GM21367 (cell line): ENCODE measurements around the gene KRT73.

Experiments
- ATAC-seq: cut with Tn5 transposase; IDR thresholded peaks from one replicate; pipeline ENCODE4 v1.9.1; 2021; ENCODE audit not compliant: unreplicated experiment

The KRT73 gene

DNA sequence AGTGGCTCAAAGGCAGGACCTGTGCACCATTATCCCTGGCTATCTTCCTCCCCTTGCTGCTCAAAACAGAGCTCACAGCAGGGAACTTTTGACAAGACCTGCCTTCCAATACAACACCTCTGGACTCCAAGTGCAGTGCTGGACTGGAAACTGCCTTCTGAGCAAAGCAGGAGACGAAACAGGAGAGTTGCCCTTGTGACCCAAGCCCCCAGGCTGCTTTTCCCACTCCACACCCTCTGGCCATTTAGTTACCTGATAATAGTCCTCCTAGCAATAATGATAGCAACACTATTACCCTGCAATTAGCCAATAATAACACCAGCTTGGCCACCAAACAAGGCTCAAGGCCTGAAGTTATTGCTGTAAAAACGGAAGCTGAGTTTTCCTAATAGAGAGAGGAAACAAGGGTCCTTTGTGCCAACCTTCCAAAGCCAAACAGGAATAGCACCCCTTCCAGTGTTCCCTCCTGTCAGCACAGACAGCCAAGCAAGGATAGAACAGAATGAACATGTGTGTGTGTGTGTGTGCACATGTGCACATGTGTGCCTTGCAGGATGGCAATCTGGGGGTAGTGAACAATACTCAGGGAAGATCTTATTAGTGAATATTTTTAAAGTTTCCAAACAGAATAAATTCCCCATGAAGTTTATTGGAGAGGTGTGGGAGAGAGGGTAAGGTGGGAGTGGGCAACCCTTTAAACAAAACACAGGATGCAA is 9.2 kb upstream of the KRT73 start:
- ATAC-seq: no peak

DNA sequence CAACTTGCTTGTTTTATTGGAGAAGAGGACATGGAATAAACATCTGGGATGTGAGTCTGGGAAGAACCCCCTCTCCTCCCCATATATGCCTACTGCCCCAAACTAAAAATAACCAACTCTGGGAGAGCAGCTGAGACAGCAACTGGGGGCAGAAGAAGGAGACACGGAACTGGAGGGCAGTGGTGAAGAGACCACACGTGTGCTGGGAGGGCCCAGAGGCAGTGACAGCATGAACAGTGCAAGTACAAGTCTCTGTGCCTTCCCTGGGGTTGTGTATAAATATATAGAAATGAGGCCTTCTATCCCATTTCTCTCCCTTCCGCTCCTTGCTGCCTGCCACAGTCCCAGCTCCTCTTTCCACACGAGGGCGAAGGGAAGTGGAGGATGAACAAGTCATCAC is 4.0 kb upstream of the KRT73 start:
- no peak for ATAC-seq

DNA sequence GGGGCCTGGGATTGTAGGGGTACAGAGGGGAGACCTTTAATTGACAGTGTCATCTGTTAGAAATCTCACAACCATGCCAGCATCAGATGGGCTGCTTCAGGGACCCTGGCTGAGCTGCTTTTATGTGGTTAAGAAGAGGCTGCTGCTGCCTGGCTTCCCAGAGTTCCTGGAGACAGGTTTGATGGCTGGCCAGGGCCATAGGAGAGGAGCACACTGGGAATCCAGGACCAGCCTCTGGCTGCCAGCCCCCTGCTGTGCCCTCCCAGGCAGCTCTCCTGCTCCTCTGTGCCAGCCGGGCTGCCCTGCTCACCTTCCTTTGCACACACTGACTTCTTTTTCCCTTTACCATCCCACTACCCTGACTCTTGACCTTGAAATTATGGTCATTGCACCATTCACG is 507 bp upstream of the KRT73 start:
- no peak for ATAC-seq

DNA sequence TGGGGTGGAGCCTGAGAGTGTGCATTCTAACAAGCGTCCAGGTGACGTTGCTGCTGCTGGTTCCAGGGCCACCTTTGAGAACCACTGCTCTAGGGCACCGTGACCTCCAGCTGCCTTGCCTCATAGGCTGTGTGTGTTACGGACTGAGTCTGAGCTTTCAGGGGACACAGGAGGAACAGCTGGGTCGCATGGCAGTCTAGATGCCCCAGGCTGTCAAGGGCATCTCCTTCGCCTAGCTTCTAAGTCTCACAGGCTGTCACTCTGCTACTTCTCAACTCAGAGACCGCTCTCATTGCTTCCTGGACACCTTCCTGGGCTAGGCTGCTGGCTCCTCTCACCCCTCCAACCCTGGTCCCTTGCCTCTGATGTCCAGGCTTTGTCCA is 965 bp downstream of the KRT73 start:
- ATAC-seq: no peak

DNA sequence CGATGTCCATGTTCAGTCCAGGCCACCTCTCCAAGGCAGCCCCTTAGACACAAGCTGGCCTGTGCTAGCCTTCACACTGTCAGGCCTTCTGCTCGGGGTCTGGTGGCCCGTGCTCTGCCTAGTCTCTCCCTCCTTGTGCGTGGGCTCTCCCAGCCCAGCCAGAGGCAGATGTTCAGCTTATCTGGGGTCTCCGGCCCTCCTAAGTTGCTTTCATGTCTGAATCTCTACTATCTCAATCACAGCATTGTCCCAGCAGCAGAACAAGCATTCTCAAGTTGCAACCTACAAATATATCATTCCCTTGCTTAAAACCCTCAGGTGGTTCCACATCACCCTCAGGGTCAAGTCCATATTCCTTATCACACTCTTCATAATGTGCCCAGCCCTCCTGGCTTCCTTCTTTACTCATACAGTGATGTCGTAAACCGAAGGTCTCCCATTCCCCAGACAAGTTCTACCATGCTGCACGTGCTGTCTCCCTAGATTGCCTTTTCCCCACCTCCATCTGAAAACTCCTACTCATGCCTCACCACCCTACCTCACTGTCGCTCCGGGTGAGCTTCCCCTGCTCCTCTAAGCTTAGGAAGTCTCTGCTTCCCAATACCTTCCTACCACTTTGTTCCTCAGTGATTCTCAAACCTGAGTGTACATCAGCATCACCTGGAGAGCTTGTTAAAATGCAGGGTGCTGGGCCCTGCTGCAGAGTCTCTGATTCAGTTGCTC is 1.5 kb downstream of the KRT73 start:
- no peak for ATAC-seq

DNA sequence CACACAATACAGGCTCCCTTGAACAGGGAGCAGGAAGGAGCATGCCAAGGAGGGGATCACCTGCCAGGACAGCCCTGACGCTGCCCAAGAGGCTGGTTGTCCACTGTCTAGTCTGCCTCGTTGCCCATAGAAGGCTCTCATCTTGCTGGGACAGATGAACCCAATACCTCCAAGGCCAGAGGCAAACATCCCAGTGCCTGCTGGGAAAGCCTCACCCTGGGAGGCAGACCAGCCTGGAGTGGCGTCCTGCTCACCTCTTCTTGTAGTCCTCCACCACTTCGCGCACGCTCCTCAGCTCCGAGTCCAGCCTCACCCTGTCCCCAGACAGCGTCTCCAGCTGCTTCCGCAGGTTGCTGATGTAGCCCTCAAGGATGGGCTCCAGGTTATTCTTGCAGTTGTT is 2.4 kb downstream of the KRT73 start:
- ATAC-seq: no peak

DNA sequence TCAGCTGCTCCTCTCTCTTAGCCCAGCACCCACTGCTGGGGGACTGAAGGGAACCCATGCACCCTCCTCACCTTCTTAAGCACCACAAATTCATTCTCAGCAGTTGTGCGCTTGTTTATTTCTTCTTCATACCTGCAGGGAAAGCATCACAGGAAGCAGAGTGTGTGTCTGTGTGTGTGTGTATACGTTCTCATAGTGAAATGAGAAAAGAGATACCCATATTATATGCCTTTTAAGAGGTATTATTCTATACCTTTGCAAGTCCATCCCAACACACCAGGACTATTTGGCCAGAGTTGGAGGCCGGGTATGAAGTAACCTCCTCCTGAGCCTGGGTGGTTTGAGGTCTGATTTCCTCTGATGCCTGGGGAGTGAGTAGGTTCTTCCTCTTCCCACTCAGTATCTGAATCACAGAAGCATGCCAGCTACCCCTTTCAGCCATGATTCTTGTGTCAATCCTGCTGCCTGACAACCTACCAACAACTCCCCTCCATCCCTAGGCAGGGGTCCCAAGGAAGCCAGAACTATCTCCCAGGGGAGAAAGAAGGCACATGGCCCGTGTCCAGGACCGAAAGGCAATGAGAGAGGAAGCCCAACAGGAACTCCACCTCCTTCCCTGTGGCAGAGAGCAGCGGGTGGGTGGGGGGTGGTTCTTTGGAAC is 3.0 kb downstream of the KRT73 start:
- ATAC-seq: no peak

DNA sequence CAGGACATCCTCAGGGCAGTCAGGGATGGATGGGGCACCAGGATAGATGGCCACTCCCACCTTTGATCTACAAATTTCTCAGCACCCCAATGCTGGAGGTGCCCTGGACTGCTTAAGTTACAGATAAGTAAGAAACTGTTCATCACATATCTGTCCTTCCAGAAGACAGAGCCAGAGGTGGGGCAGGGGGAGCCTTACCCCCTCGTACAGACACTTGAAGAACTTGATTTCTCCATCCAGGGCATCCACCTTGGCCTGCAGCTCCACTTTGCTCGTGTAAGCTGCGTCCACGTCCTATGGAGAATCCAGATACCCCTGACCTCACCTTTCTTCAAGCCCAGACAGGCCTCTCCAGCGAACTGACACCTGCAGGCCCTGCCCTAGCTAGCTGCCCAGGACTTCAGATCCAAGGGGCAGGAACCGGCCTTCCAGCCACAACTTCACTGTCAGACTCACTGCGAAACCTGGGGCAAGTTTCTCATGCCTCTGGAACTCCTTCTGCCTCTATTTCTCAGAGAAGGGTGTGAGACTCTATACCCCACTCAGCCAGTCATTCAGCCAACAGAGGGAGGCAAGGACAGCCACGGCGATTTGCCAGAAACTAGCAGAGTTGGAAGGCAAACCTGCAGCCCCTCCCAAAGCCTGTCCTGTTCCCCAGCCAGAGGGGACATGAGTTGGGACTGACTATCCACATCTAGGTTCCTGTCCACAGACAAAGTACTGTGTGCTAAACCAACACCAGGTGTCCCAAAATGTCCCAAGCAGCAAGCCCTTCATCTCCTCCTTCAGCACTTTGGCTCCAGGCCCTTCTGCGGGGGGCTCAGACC is 3.8 kb downstream of the KRT73 start:
- ATAC-seq: no peak

DNA sequence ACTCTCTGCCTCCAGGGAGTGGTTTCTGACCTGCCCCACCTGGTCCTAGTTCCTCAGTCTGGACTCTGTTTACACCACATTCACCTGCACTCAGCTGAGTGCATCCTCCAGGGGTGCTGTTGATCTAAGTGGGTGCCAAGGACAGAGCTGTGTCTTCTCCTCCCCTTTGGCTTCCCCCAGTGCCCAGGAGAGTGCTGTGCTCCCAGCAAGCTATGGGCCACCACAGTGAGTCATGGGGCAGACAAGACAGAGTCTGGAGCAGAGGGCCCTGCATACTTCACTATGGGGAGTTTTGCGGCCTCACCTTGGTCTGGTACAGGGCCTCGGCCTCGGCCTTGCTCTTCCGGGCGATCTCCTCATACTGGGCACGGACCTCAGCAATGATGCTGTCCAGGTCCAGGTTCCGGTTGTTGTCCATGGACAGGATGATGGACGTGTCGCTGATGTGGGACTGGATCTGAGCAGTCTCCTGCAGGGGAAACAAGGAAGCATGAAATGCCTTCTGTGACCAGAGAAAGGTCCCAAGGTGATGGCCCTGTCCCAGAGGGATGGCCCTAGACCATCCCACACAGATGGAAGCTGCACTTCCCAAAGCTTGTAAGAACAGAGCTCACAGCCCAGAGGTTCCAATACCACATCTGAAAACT is 4.9 kb downstream of the KRT73 start:
- no peak for ATAC-seq

DNA sequence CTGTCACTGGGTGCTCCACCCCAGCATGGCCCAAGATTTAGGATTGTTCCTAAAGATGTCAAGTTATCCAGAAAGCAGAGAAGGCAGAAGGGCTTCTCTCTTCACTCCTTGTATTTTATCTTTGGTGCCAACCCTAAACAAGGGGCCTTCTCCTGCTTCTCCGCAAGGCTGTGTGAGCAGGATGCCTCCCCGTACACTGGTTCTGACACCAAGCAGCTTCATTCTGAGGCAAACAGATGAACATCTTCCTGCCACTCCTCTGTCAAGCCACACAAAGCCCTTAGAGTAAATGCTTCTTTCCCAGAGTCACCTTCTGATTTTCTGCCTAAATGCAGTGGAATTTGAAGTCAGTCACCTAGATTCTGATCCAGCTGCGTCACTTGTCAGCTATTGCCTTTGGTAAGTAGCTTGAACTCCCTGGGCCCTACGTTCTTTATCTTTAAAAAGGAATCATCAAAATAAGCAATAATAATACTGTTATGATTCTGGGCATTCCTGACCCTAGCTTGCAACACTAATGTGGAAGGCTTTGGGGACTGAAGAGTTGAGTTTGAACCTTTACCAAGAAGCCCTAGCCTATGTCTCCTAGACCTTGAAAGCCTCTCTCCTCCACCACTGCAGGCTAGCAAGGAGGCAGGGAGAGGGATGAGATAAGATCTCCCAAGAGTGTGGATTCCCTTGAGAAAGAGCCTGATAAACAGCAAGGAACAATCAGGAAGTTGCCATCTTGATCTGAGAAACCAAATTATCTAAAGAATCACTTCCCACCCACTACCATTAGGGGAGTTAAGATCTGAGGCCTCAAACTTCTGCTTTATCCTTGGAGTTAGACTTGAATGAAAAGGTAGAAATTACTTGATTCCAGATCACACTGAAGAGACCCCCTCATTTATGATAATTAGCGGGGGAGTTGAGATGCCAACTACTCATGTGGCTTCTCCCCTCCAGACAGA is 5.7 kb downstream of the KRT73 start:
- no peak for ATAC-seq

DNA sequence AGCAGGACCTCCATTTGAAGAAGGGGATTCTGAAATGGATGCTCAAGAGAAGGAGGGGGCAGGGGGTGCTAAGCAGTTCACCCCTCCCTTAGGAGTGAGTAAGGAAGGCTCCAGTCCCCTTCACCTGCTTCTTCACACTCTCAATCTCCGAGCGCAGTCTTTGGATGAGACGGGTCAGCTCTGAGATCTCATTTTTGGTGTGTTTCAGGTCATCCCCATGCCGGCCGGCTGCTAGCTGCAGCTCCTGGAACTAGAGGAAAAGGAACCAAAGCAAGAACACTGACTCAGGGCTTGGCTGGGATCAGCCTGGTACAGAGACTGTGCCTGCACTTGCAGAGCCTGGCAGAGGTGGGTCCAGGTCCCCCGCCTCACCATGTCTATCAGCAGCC is 7.3 kb downstream of the KRT73 start:
- ATAC-seq: no peak

DNA sequence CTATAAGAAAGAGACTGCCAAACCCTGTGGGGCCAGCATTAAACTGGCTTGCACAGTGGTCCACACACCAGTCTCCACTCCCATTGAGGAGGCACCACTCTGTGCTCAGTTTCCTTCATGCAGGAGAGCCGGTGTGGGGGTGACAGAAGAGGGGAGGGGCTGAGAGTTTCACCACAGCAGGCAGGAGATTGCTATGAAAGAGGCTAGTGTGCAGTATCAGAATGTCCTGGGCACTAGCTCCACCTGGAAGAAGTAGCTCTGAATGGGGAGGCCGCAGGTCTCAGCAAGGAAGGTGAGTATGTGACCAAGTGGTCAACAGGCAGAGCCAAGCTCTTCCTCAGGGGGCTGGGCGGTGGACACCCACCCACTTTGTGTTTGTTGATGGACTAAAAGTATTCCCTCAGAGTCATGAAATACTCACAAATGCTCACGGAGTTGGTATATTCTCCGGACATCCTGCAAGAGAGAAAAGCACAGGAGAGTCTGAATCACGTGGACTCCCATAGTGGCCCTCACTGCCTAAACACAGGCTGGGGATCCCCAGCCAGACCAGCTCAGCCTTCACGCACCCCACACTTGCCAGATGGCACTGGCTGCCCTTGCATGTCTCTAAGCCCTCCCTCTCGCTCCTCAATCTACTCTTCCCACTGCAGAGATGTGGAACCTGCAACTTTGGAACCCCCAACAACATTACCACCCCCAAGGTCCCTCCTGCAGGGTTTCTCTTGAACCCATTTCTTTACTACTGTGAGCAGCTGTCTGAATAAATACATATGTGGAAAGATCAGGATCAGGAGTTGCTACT is 9.3 kb downstream of the KRT73 start:
- no peak for ATAC-seq

DNA sequence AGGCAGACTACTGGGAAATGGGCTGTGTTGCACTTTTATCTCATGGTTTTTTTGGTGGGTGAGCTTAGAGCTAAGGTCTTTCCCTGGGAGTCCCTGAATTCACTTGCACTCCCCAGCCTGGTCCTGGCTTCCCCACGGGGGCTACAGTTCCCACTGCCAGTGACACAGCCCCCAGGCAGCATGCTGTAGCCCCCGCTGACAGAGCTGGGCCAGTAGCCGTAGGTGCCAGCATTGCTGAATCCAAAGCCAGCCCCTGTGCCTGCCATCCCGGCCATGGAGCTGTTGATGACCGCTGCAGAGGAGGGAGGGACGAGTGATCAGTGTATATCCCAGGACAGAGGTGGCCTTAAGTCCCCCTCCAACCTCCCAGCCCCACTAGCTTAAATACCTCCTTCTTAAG is 10.2 kb downstream of the KRT73 start:
- ATAC-seq: no peak

DNA sequence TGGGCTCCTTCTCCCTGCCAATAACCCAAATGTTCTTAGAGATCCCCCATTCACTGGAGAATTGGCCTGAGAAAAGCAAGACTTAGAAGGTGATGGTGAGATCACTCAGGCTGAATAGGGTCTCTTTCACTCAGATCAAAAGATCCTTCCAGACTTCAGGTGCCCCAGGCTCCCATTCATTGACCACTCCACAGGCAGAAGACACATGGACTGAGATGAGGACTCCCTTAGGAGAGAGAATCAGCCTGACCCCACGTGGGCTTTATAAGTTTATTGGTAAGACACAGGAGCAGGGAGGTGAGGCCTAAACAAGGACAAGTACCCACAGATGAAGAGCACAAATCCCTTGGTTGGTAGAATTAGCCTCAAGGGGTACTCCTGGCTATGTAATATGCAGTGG is 11.0 kb downstream of the KRT73 start:
- ATAC-seq: no peak

DNA sequence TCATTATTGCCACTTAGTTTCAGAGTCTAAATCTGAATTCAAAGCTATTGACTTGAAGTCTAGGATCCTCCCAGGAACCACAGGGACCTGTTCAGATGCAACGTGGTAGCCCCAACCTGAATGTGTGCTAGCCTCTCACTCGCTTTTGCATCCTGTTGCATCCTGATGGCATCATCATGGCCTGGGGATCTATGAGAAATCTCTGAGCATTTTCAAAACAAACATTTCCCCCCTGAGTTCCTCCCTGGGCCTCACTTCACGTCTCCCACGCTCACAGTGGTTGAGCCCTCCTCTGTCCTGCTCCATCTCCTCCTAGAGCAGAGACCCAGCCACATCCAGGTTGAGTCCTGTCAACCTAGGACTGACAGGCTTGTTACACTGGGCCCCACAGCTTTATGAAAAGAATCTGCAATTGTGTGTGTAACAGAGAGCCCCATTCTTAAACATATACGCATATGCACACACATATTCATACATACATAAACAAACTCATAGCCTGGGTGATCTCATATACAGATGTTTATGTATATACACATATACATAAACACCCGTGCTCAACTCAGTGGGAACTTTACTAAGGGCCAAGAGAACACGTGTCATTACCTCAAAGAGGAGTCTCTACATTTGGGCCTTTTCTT is 11.7 kb downstream of the KRT73 start:
- ATAC-seq: no peak

DNA sequence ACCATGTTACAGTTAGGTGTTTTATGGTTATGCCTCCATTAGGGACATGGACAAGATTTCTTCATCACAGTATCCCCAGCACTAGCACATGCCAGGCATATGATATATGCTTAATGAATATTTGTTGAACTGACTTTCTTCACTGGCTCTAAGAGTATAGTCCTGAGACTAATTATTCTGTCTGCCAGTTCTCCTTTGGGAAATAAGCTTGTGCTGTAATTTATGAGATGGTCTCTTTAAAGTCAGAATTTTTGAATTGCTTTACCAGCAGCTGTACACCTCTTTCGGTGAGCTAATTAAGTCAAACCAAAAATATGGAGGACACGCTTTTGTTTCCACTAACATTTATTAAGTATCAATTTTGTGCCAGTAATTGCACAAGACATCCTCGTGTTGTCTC is 12.3 kb downstream of the KRT73 start:
- ATAC-seq: no peak

DNA sequence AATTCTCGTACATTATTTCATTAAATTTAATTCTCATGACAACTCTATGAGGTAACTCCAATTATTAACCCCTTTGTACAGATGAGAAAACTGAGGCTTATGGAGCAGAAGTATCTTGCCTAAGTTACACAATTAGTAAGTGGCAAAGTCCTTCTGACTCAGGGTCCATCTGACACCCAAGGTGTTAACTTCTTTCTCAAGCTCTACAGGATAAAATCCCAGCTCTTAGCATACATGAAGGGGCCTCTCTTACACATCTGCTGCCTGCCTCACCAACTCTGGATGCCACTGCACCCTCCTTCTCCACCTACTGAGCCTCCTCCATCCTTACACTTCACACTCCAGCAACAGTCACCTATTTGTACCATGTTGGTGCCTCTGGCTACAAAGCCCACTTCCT is 12.8 kb downstream of the KRT73 start:
- no peak for ATAC-seq

DNA sequence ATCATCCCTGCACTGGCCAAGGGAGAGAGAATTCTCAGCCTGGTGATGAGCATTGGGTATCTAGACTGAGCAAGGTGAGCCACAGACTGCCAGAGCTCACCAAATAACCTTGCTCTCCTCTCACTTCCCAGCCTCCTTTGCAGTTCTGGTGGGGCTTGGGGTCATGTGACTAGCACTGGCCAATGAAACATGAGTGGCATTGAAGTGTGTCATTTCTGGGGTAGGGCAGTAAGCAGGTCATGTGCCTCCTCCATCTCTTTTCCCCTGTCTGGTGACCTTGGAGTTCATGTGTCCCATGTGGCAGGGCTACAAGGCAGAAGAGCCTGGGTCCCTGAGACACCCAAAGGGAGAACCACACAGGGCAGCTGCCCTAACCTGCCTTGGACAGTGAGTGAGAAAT is 13.5 kb downstream of the KRT73 start:
- no peak for ATAC-seq

DNA sequence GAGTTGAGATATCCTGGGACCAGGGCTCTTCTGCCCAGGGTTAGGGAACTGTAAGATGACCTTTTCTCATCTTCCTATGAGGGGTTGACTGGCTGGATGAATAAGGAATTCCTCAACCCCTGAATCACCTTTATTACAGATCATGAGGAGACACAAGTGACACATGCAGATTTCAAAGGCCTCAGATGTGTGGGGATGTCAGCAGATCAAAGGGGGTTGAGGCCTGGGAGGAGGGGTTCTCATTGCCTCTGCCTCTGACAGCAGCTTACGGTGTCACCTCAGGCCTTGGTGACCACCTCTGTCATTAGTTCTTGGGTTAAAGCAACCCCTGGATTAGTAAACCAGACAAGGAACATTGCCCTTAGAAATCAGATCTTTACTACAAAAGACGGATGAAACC is 15.0 kb downstream of the KRT73 start:
- no peak for ATAC-seq
